ENCODE results near the gene MAN2B2. TPM values are rescaled to one million over a fixed set of nuclear protein-coding genes. Genes with fewer than 3 reads are reported as not detected.

Gene MAN2B2
- total RNA-seq, 1 donor from 2014 or later: 24.0 TPM

GRCh38 chr4:6571608-6572007, 3.4 kb upstream of the MAN2B2 start:
- H3K36me3 ChIP-seq (ENCODE audit: control insufficient read depth, insufficient read depth, low read length): no peaks in the 10 kb centered on the region
- TF ChIP-seq CTCF (IDR thresholded peaks at IDR 0.05; ENCODE audit: insufficient read depth, low read length, poor library complexity, severe bottlenecking): no peak
- no peak for DNase-seq (ENCODE audit: low read depth)
- H3K27me3 ChIP-seq (ENCODE audit: control insufficient read depth, insufficient read depth, low read length): no peaks in the 10 kb centered on the region
- H3K4me3 ChIP-seq (ENCODE audit: low read depth, low read length): no peak overlapping the region

DNA sequence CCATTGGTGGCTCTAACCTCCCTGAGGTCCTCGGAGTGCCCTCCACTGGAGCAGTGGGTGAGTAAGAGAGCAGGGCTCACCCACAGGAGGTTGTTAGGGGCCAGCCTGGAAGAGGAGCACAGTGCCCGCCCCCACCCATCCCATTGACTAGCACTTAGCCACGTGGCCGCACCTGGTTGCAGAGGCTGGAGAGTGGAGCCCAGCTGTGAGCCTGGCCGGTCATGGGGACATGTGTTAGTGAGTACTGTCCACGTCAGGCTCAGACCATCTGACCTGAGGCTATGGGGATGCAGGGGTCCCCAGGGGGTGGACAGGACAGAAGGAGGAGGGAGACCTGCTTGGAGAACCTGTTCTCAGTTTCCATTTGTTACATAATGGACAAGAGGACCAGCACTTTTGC, 1.4 kb upstream of the MAN2B2 start:
- no peak for TF ChIP-seq CTCF (IDR thresholded peaks at IDR 0.05; ENCODE audit: insufficient read depth, low read length, poor library complexity, severe bottlenecking)
- DNase-seq (ENCODE audit: low read depth): no peak
- H3K36me3 ChIP-seq (ENCODE audit: control insufficient read depth, insufficient read depth, low read length): no peaks in the 10 kb centered on the region
- H3K27me3 ChIP-seq (ENCODE audit: control insufficient read depth, insufficient read depth, low read length): no peaks in the 10 kb centered on the region
- no peak overlapping the region for H3K4me3 ChIP-seq (ENCODE audit: low read depth, low read length)

DNA sequence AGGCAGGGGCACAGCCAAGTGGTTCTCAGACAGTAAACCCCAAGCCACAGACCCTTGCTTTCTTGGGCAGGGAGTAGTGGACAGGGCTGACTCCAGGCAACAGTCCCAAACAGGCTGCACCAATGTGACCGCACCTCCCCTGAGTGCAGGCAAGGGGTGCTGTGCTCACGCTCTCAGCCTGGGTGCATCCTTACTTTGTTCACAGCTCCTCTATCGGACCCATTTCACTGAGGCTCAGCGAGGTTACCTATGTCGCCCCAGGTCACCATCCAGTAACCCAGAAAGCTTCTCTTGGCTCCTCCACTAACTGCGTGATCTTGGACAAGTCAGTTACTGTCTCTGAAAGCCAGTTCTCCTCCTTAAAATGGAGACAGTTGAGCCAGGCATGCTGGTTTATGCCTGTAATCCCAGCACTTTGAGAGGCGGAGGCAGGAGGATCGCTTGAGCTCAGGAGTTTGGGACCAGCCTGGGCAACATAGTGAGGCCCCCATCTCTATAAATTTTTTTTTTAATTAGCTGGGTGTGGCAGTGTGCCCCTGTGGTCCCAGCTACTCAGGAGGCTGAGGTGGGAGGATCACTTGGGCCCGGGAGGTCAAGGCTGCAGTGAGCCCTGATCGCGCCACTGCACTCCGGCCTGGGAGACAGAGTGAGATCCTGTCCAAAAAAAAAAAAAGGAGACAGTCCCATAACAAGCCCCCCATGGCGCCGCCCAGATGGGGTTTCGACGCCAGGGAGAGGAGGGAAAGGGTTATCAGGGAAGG, 823 bp upstream of the MAN2B2 start:
- Histone ChIP-seq H3K27me3 (ENCODE audit: control insufficient read depth, insufficient read depth, low read length) (no peaks in the 10 kb centered on the region), H3K4me3 (ENCODE audit: low read depth, low read length) (peak overlapping the region; percentile 39), H3K36me3 (ENCODE audit: control insufficient read depth, insufficient read depth, low read length) (no peaks in the 10 kb centered on the region)
- no peak for TF ChIP-seq CTCF (IDR thresholded peaks at IDR 0.05; ENCODE audit: insufficient read depth, low read length, poor library complexity, severe bottlenecking)
- no peak for DNase-seq (ENCODE audit: low read depth)

- peak overlapping the region; percentile 60 for H3K4me3 ChIP-seq (ENCODE audit: low read depth, low read length)
- no peak for TF ChIP-seq CTCF (IDR thresholded peaks at IDR 0.05; ENCODE audit: insufficient read depth, low read length, poor library complexity, severe bottlenecking)
- no peak for DNase-seq (ENCODE audit: low read depth)
Observed at GRCh38 chr4:6575503-6576240, 683 bp downstream of the MAN2B2 start.

DNA sequence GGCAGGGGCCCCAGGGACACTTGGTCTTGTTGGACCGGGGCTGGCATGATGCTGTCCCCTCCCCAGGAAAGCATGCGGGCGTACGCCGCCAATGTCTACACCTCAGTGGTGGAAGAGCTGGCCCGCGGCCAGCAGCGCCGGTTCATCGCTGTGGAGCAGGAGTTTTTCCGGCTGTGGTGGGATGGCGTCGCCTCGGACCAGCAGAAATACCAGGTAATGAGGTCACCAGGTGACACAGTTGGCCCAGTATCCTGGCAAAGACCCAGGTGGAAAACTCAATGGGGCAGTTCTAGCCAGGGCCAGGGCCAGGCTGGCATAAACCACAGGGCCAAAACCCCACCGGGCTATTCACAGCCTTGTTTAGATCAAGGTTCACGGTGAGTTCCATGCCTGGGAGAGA, 1.5 kb downstream of the MAN2B2 start:
- no peak for DNase-seq (ENCODE audit: low read depth)
- no peaks in the 10 kb centered on the region for H3K27me3 ChIP-seq (ENCODE audit: control insufficient read depth, insufficient read depth, low read length)
- no peak overlapping the region for H3K4me3 ChIP-seq (ENCODE audit: low read depth, low read length)
- H3K36me3 ChIP-seq (ENCODE audit: control insufficient read depth, insufficient read depth, low read length): peaks cover 1% of the 10 kb centered on the region
- TF ChIP-seq CTCF (IDR thresholded peaks at IDR 0.05; ENCODE audit: insufficient read depth, low read length, poor library complexity, severe bottlenecking): no peak

More at GRCh38 chr4:6575503-6576240, 683 bp downstream of the MAN2B2 start:
- Histone ChIP-seq H3K27me3 (ENCODE audit: control insufficient read depth, insufficient read depth, low read length) (no peaks in the 10 kb centered on the region), H3K36me3 (ENCODE audit: control insufficient read depth, insufficient read depth, low read length) (peaks cover 1% of the 10 kb centered on the region)

Data from kidney epithelial cell (primary cell).